ENCODE measurements around the gene IGSF9B. TPM values are rescaled to one million over a fixed set of nuclear protein-coding genes. Genes with fewer than 3 reads are reported as not detected.

IGSF9B gene
- total RNA-seq, 4 donors from 2014 or later: 21.7 to 130 (median 58.6) TPM

DNA sequence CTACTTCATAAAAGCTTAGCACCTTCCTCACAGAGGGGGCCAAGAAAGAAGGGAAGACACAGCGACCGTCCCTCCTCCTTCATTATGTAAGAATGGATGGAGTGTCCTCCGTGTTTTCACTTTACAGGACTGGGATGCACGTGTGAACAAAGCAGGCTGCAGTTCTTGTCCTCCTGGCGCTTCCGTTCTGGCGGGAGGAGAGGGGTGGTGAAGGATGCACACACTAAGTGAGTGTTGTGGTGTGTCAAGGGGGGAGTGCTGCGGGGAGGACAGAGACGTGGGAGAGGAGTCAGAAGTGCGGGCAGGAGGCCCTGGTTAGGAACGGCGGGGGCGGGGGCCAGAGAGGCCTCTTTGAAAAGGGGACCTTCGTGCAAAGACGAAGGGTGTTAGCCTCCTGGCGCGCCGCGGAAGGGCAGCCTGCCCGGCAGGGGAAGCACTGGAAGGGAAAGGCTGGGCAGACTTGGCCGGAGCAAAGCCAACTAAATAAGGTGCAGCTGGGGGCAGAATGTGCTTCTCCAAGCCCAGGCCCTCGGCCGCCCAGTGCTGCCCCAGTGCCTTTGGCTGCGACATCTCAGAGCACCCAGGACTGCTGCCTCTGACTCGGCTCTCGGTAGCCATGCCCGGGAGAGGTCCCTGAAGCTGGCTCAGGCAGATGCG lies 27.0 kb upstream of the IGSF9B start:
- 83% methylated on average over 16 of the region's 28 CpGs for WGBS
- H3K27ac ChIP-seq (replicated peaks in 1 of 4): no peak overlapping the region
- no peak for TF ChIP-seq EP300 (IDR thresholded peaks at IDR 0.05)
- TF ChIP-seq, protein P1, sequence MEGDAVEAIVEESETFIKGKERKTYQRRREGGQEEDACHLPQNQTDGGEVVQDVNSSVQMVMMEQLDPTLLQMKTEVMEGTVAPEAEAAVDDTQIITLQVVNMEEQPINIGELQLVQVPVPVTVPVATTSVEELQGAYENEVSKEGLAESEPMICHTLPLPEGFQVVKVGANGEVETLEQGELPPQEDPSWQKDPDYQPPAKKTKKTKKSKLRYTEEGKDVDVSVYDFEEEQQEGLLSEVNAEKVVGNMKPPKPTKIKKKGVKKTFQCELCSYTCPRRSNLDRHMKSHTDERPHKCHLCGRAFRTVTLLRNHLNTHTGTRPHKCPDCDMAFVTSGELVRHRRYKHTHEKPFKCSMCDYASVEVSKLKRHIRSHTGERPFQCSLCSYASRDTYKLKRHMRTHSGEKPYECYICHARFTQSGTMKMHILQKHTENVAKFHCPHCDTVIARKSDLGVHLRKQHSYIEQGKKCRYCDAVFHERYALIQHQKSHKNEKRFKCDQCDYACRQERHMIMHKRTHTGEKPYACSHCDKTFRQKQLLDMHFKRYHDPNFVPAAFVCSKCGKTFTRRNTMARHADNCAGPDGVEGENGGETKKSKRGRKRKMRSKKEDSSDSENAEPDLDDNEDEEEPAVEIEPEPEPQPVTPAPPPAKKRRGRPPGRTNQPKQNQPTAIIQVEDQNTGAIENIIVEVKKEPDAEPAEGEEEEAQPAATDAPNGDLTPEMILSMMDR (IDR thresholded peaks at IDR 0.05): no peak
- TF ChIP-seq POLR2AphosphoS5 (IDR thresholded peaks at IDR 0.05): no peak
- no peak for TF ChIP-seq POLR2A (IDR thresholded peaks at IDR 0.05; ENCODE audit: low read depth)
- no peak for DNase-seq (ENCODE audit: extremely low spot score)
- peaks cover 0 to 9% (median 4%) of the 10 kb centered on the region in 4 donors for H3K4me1 ChIP-seq
- intact Hi-C loops (cut with DNase I): no loop called here
- no peak overlapping the region for H3K4me3 ChIP-seq
- no peaks in the 10 kb centered on the region for H3K36me3 ChIP-seq
- no peaks in the 10 kb centered on the region for H3K9me3 ChIP-seq
- no peaks in the 10 kb centered on the region for H3K27me3 ChIP-seq

DNA sequence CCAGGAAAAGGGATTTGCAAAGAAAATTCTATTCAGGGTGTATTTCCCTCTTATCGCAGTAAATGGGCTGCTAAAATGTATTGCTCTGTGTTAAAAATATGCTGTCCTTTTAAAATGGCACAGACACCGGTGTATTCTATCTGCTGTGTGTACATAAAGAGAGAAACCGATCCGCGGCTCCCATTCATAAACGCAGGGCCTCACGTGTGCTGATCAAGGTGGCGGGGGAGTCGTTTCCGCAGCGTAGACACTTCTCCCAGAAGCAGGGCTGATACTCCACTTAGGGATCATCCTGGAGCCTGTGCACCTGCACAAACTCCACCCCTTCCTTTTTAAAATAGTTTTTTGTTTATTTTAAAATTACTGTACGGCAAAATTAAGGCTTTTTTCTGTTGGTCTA lies 26.1 kb upstream of the IGSF9B start:
- Histone ChIP-seq H3K9me3 (no peaks in the 10 kb centered on the region), H3K4me3 (no peak overlapping the region), H3K27ac (replicated peaks in 1 of 4) (no peak overlapping the region), H3K36me3 (no peaks in the 10 kb centered on the region), H3K4me1 (peaks cover 0 to 9% (median 4%) of the 10 kb centered on the region in 4 donors), H3K27me3 (no peaks in the 10 kb centered on the region)
- DNase-seq (ENCODE audit: extremely low spot score): no peak
- intact Hi-C loops (cut with DNase I): no loop called here
- TF ChIP-seq POLR2A (IDR thresholded peaks at IDR 0.05; ENCODE audit: low read depth) (no peak), POLR2AphosphoS5 (IDR thresholded peaks at IDR 0.05) (no peak), EP300 (IDR thresholded peaks at IDR 0.05) (no peak)
- TF ChIP-seq, protein P1 (IDR thresholded peaks at IDR 0.05): no peak
- WGBS: 78% methylated on average over 12 of the region's 12 CpGs

DNA sequence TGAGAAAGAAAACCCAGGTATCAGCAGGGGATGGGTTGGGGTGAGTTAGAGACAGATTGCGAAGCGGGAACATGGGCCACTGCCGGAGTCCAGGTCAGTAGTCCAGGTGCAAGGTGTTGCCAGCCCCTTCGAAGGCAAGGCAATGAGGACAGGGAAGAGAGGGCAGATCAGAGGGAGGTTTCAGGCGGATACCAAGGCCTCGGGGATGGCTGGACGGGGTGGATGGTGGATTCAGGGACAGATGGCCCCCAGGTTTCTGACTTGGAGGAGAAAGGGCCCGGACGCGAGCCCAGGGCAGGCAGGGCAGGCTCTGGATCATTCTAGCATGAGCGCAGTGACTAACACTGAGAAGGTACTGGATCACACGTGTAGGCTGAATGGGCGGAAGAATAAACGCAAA lies 25.4 kb upstream of the IGSF9B start:
- Histone ChIP-seq H3K4me1 (peaks cover 0 to 9% (median 4%) of the 10 kb centered on the region in 4 donors), H3K36me3 (no peaks in the 10 kb centered on the region), H3K4me3 (no peak overlapping the region), H3K27me3 (no peaks in the 10 kb centered on the region), H3K27ac (replicated peaks in 1 of 4) (no peak overlapping the region), H3K9me3 (no peaks in the 10 kb centered on the region)
- no peak for DNase-seq (ENCODE audit: extremely low spot score)
- WGBS: 82% methylated on average over 14 of the region's 14 CpGs
- intact Hi-C loops (cut with DNase I): no loop called here
- TF ChIP-seq, protein P1 (IDR thresholded peaks at IDR 0.05): no peak
- no peak for TF ChIP-seq POLR2AphosphoS5 (IDR thresholded peaks at IDR 0.05)
- no peak for TF ChIP-seq EP300 (IDR thresholded peaks at IDR 0.05)
- TF ChIP-seq POLR2A (IDR thresholded peaks at IDR 0.05; ENCODE audit: low read depth): no peak

DNA sequence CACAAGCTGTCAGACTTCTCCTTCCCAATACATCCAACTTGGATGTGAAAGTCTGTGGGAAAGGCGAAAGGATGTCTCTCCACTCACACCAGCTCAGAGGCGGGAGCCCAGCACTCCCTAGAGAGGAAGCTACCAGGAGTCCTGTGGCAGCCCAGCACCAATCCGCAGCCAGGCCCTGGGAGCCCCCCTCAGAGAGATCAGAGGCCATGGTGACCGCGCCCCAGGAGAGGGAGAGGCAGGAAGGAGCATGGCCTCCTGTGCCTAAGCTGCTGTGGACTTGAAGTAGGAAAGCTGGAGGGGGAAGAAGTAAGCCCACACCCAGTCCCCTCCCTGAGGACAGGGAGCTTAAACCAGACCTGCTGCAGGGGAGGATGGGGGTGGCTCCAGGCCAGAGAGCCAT lies 24.4 kb upstream of the IGSF9B start:
- Histone ChIP-seq H3K4me3 (no peak overlapping the region), H3K27me3 (no peaks in the 10 kb centered on the region), H3K27ac (replicated peaks in 1 of 4) (peak overlapping the region in 1 of 4 donors; percentile 10), H3K9me3 (no peaks in the 10 kb centered on the region), H3K36me3 (no peaks in the 10 kb centered on the region), H3K4me1 (peaks cover 0 to 9% (median 4%) of the 10 kb centered on the region in 4 donors)
- WGBS: 72% methylated on average over 5 of the region's 5 CpGs
- intact Hi-C loops (cut with DNase I): no loop called here
- TF ChIP-seq POLR2AphosphoS5 (IDR thresholded peaks at IDR 0.05): no peak
- TF ChIP-seq EP300 (IDR thresholded peaks at IDR 0.05): no peak
- TF ChIP-seq POLR2A (IDR thresholded peaks at IDR 0.05; ENCODE audit: low read depth): no peak
- DNase-seq (ENCODE audit: extremely low spot score): no peak

DNA sequence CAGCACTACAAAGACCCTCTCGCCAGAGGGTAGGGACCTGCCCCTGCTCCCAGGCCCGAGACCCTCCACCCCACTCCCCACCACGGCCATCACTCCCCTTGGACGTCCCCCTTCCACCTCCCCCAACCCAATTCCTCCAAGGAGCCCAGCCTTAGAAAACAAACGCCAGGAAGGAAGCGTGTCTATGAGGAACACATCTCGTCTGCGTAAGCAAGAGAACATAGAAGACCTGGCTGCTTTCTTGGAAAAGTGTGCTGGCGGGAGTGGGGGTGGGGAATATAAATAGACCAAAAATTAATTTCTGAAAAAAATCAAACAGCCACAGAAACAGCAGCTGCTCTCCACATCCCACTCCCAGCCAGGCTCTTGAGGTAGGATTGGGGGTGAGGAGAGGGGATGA lies 23.9 kb upstream of the IGSF9B start:
- no peak for DNase-seq (ENCODE audit: extremely low spot score)
- intact Hi-C loops (cut with DNase I): no loop called here
- WGBS: 62% methylated on average over 9 of the region's 9 CpGs
- Histone ChIP-seq H3K4me3 (no peak overlapping the region), H3K4me1 (peaks cover 0 to 9% (median 4%) of the 10 kb centered on the region in 4 donors), H3K27ac (replicated peaks in 1 of 4) (peak overlapping the region in 1 of 4 donors; percentile 10), H3K36me3 (no peaks in the 10 kb centered on the region), H3K9me3 (no peaks in the 10 kb centered on the region), H3K27me3 (no peaks in the 10 kb centered on the region)
- TF ChIP-seq, protein P1 (IDR thresholded peaks at IDR 0.05): no peak
- TF ChIP-seq POLR2A (IDR thresholded peaks at IDR 0.05; ENCODE audit: low read depth) (no peak), POLR2AphosphoS5 (IDR thresholded peaks at IDR 0.05) (no peak), EP300 (IDR thresholded peaks at IDR 0.05) (no peak)
